Measurements from ENCODE around the gene RNF144A. TPM values are rescaled to one million over a fixed set of nuclear protein-coding genes. Genes with fewer than 3 reads are reported as not detected.

RNF144A gene
- total RNA-seq, 1 experiment from 2014 or later, result 13.6 TPM

DNA sequence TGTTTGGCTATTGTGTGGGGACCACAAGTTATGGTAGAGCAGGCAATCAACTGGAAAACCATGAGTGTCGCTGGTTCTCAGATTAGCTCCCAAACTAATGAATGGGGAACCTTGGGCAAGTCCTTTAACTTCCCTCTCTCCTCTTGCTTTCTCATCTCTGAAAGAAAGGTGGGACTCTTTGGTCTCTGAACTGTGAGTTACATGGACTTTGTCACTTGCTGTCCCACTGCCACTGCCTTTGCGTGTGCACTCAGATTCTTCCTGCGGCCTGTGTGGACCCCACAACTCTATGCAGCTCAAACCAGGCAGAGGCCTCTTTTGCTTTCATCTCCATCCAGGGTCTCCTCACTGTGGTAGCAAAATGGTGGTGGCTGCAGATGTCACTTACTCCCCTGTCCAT lies 86.7 kb downstream of the RNF144A start:
- BruUV-seq (replicated peaks), result no TSS peak
- no peak for DNase-seq (ENCODE audit: low spot score)
- Histone ChIP-seq H3K27me3 (replicated peaks; ENCODE audit: insufficient read depth, low read depth, low read length, poor library complexity) (no peaks in the 10 kb centered on the region), H3K27ac (ENCODE audit: low read depth, low read length, poor library complexity, severe bottlenecking) (no peak overlapping the region), H3K4me1 (ENCODE audit: insufficient read depth, low read length, poor library complexity, severe bottlenecking) (no peaks in the 10 kb centered on the region), H3K36me3 (ENCODE audit: insufficient read depth, low read length, poor library complexity, severe bottlenecking) (no peaks in the 10 kb centered on the region), H3K4me3 (ENCODE audit: low read depth, low read length, poor library complexity, severe bottlenecking) (no peak overlapping the region), H3K9me3 (ENCODE audit: low read depth, low read length, poor library complexity, severe bottlenecking) (no peaks in the 10 kb centered on the region)
- ChIA-PET CTCF (no interaction called here), POLR2A (ENCODE audit: low non-redundant PET) (no interaction called here)
- TF ChIP-seq EZH2 (IDR thresholded peaks at IDR 0.05; ENCODE audit: borderline replicate concordance, low read depth, low read length, poor library complexity, severe bottlenecking), result no peak
- TF ChIP-seq, protein P1, sequence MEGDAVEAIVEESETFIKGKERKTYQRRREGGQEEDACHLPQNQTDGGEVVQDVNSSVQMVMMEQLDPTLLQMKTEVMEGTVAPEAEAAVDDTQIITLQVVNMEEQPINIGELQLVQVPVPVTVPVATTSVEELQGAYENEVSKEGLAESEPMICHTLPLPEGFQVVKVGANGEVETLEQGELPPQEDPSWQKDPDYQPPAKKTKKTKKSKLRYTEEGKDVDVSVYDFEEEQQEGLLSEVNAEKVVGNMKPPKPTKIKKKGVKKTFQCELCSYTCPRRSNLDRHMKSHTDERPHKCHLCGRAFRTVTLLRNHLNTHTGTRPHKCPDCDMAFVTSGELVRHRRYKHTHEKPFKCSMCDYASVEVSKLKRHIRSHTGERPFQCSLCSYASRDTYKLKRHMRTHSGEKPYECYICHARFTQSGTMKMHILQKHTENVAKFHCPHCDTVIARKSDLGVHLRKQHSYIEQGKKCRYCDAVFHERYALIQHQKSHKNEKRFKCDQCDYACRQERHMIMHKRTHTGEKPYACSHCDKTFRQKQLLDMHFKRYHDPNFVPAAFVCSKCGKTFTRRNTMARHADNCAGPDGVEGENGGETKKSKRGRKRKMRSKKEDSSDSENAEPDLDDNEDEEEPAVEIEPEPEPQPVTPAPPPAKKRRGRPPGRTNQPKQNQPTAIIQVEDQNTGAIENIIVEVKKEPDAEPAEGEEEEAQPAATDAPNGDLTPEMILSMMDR (conservative IDR thresholded peaks at IDR 0.05; ENCODE audit: low read depth, low read length), result no peak
- intact Hi-C loops (cut with micrococcal nuclease; ENCODE audit: unreplicated experiment), result no loop called here

DNA sequence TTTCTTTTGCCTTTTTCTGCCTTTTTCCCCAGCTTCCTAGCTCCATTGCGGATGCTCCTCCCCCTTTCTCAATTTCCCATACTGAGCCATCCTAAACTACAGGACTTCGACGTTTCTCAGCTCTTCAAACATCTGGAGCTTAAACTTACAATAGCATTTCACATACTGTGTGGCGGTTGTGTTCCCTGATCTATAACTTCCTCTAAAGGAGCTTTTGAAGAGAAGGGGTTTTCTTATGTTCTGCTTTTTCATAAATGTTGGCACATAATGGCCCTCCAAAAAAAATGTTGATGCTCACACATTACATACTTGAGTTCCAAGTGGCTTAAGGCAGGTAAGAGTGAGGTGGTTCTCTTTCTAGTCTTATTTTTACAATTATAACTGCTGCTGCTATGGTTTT lies 87.4 kb downstream of the RNF144A start:
- H3K27ac ChIP-seq (ENCODE audit: low read depth, low read length, poor library complexity, severe bottlenecking), result no peak overlapping the region
- H3K4me3 ChIP-seq (ENCODE audit: low read depth, low read length, poor library complexity, severe bottlenecking), result no peak overlapping the region
- H3K36me3 ChIP-seq (ENCODE audit: insufficient read depth, low read length, poor library complexity, severe bottlenecking), result no peaks in the 10 kb centered on the region
- BruUV-seq (replicated peaks), result no TSS peak
- intact Hi-C loops (cut with micrococcal nuclease; ENCODE audit: unreplicated experiment), result no loop called here
- ChIA-PET POLR2A (ENCODE audit: low non-redundant PET) (no interaction called here), CTCF (no interaction called here)
- no peaks in the 10 kb centered on the region for H3K9me3 ChIP-seq (ENCODE audit: low read depth, low read length, poor library complexity, severe bottlenecking)
- no peaks in the 10 kb centered on the region for H3K27me3 ChIP-seq (replicated peaks; ENCODE audit: insufficient read depth, low read depth, low read length, poor library complexity)
- H3K4me1 ChIP-seq (ENCODE audit: insufficient read depth, low read length, poor library complexity, severe bottlenecking), result no peaks in the 10 kb centered on the region
- no peak for TF ChIP-seq EZH2 (IDR thresholded peaks at IDR 0.05; ENCODE audit: borderline replicate concordance, low read depth, low read length, poor library complexity, severe bottlenecking)
- TF ChIP-seq, protein P1 (conservative IDR thresholded peaks at IDR 0.05; ENCODE audit: low read depth, low read length), result no peak
- DNase-seq (ENCODE audit: low spot score), result no peak

DNA sequence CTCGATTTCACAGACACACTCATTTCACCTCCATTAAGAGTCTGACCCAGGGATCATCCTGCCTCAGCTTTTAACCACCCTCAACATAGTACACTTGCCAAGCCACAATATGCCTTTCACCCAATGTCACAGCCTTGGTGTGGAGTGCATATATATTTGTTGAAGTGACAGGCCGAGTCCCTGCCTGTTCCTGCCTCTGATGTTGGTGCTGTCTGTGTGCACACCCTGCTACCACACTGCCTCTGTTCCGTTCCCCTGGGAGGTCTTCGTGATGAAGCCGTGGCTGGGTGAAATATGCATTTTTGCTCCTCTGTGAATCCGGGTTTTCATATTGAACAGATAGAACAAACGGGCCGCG lies 90.3 kb downstream of the RNF144A start:
- ChIA-PET POLR2A (ENCODE audit: low non-redundant PET) (no interaction called here), CTCF (no interaction called here)
- Histone ChIP-seq H3K27ac (ENCODE audit: low read depth, low read length, poor library complexity, severe bottlenecking) (no peak overlapping the region), H3K36me3 (ENCODE audit: insufficient read depth, low read length, poor library complexity, severe bottlenecking) (no peaks in the 10 kb centered on the region), H3K4me3 (ENCODE audit: low read depth, low read length, poor library complexity, severe bottlenecking) (no peak overlapping the region), H3K27me3 (replicated peaks; ENCODE audit: insufficient read depth, low read depth, low read length, poor library complexity) (no peaks in the 10 kb centered on the region), H3K9me3 (ENCODE audit: low read depth, low read length, poor library complexity, severe bottlenecking) (no peaks in the 10 kb centered on the region), H3K4me1 (ENCODE audit: insufficient read depth, low read length, poor library complexity, severe bottlenecking) (no peaks in the 10 kb centered on the region)
- intact Hi-C loops (cut with micrococcal nuclease; ENCODE audit: unreplicated experiment), result no loop called here
- BruUV-seq (replicated peaks), result no TSS peak
- no peak for DNase-seq (ENCODE audit: low spot score)
- TF ChIP-seq, protein P1 (conservative IDR thresholded peaks at IDR 0.05; ENCODE audit: low read depth, low read length), result no peak
- TF ChIP-seq EZH2 (IDR thresholded peaks at IDR 0.05; ENCODE audit: borderline replicate concordance, low read depth, low read length, poor library complexity, severe bottlenecking), result no peak

Data from A673 (cell line).